Activated T-helper 9 cell treated with anti-CD3 and anti-CD28 coated beads, Interleukin-2, amount 50 U/mL, for 16 hours (primary cell): ENCODE measurements around the gene DSTYK.
A peak's percentile ranks its signal among the peaks of the same experiment; 100 is the strongest.
"Not testable (repeated sequence)": the region's sequence is repeated elsewhere in the genome, so short reads cannot be mapped to it uniquely, and the experiment has no call there.

Experiments
- DNase-seq: peaks from one replicate; pipeline ENCODE4 v3.0.0-alpha.2; 2020; ENCODE audit warnings: low read depth

The DSTYK gene

DNA sequence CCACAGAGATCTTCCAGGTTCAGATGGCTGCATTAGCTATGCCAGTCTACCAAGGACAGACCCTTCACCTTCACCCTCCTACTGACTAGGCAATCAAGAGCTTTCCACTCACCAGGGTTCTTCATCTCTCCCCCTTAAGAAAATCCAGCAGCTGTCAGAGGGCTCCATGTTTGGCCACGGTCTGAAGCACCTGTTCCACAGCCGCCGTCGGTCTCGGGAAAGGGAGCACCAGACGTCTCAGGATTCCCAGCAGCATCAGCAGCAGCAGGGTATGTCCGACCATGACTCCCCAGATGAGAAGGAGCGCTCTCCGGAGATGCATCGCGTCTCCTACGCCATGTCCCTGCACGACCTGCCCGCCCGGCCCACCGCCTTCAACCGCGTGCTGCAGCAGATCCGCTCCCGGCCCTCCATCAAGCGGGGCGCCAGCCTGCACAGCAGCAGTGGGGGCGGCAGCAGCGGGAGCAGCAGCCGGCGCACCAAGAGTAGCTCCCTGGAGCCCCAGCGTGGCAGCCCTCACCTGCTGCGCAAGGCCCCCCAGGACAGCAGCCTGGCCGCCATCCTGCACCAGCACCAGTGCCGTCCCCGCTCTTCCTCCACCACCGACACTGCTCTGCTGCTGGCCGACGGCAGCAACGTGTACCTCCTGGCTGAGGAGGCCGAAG lies 30.0 kb upstream of the DSTYK start:
- no peak for DNase-seq

DNA sequence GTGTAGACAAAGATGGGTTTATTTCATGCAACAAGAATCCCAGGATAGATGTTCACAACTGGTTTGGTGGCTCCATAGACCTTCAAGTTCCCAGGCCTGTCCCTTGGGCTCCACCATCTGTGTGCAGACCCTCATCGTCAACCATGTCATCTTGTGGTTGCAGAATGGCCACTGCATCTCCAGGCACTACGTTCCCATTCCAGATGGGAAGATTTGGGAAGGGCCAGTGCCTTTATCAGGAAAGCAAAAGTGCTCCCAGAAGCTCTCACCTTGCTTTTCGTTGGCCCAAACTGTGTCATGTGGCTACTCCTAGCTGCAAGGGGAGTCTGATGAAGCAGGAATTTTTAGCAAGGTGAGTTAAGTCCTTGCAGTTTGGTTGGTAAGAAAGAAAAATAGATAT lies 29.1 kb upstream of the DSTYK start:
- DNase-seq = no peak

- DNase-seq = no peak
Observed at GRCh38 chr1:205240118-205240517, 28.6 kb upstream of the DSTYK start.

DNA sequence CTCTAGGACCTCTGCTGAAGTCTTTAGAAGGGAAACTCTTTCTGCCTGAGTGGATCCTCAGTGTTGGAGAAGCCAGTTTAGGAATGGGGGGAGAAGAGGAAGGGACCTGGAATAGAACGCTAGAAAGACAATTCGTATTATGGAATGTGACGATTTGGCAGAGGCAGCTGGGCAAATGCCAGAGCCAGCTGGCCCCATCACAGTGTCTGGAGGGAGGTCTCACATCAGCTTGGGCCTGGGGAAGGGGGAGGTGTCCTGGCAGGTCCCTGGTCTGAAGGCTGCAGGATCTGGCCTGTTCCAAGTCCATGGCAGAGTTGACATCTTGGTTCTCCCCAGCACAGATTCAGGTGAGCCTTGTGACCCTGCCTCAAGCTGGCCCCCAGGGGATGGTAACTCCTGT lies 27.6 kb upstream of the DSTYK start:
- DNase-seq = no peak

GRCh38 chr1:205237526-205238484 lies 26.3 kb upstream of the DSTYK start:
- no peak for DNase-seq

DNA sequence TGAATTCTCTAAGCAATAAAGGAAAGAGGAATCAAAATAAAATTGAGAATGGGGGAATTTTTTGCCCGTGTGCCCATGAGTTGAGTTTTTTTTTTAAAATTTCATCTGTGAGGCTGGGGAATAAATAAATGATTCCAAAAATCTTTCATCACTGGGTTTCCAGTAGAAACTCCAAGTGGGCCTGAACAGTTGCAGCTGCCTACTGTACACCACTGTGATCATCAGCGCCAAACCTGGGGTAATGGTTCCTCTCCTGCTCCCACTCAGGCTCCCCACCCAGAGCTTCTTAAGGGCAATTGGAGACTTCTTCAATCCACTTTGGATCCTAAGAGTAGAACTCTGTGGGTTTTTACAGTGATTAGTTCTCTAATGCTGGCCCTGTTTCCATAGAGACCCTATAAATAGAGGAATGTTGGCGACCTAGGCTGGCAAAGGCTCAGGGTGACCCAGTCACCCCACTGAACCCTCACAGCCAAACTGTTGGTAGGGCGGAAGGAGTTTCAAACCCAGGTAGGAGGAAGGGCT lies 25.5 kb upstream of the DSTYK start:
- DNase-seq = no peak

DNA sequence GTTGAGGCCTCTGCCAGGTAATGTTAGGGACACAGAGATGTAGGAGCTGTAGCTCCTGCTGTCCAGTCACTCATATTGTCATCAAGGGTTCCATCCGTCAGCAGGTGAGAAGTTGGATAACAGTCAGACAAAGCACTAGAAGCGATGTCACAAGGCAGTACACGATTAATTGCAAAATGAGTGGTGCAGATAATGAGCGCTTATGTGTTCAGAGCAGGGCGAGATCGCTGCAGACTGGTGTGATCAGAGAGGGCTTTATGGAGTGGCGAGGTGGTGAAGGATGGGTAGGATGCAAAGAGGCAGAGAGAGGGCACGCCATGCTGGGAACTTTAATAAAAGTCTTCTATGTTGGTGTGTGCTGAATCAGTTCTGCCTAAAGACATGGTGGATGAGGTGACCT lies 25.0 kb upstream of the DSTYK start:
- no peak for DNase-seq

GRCh38 chr1:205235951-205236350 lies 24.4 kb upstream of the DSTYK start:
- no peak for DNase-seq

GRCh38 chr1:205233986-205234385 lies 22.5 kb upstream of the DSTYK start:
- not testable (repeated sequence) for DNase-seq

GRCh38 chr1:205232945-205233397 lies 21.5 kb upstream of the DSTYK start:
- DNase-seq = no peak

DNA sequence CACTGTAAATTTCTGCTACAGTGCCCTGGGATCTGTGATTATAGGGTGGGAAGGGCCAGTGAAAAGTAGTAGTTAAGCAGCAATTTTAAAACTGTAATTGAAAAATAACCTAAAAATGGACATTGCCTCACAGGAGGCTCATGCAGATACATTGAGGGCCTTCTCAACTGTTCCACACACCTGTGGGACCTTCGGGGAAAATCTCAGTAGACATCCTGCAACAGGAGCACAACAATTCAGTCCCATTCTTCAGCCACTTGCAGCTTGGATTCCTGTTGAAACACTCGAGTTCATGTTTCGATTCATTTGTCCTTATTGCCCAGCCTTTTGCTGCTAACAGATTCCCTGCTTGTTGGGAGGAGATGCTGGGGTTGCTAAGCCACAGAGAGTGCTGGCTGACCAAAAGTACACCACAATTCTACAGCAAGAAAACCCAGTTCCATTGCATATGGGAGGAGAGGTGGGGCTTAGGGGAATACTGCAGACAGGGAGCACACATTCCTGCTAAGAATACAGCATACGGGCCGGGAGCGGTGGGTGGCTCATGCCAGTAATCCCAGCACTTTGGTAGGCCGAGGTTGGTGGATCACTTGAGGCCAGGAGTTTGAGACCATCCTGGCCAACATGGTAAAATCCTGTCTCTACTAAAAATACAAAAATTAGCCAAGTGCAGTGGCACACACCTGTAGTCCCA lies 20.8 kb upstream of the DSTYK start:
- no peak for DNase-seq

DNA sequence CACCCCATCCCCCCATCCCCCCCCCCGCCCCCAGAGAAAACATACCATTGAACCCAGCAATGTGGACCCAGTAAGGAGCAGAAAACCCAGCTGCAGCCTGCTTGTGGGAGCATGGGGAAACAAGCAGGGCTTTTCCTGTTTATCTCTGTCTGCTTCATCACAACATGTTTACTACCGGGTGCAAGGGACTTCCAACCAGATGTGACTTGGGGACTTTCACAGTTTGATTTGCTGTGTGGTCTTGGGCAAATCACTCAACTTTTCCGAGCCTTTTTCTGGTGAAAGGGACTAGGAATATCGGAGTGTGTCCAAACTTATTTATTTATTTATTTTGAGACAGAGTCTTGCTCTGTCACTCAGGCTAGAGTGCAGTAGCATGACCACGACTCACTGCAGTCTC lies 19.5 kb upstream of the DSTYK start:
- DNase-seq = no peak

DNA sequence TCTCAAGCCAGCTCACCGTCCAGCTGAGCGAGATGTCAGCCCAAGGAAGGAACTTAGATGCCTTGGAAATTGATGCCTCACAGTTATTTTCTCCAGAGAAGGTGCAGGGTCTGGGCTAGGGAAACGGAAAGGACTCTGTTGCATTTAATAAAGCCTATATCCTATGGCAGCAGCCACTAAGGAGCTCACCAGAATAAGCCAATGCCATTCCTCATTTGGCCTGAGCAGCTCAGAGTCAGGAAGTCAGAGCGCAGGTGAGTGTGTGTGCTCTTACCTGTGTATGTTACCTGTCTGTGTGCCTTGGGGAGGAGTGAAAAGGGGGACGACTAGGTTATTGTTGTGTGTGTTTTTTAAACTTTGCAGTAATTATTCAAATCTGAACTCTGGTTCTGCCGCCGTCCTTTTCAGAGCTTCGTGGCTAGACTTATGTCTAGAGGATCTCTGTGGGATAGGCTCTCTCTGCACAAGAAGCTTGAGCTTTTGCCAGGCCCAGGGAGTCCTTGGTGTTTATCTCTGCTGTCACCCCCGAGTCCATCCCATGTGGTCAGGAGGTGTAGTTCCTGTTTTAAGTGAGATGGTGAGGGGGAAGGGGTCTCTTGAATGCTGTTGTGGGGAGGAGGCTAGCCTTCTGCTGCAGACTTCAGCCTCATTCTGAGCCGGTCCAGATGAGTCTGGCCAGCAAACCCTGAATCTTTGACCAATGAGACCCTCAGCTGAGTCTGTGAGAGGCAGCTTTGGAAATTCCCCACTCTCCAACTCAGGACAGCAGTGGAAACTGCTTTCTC lies 18.6 kb upstream of the DSTYK start:
- no peak for DNase-seq

- peak; percentile 43 for DNase-seq
Observed at GRCh38 chr1:205229399-205229871, 17.9 kb upstream of the DSTYK start.

DNA sequence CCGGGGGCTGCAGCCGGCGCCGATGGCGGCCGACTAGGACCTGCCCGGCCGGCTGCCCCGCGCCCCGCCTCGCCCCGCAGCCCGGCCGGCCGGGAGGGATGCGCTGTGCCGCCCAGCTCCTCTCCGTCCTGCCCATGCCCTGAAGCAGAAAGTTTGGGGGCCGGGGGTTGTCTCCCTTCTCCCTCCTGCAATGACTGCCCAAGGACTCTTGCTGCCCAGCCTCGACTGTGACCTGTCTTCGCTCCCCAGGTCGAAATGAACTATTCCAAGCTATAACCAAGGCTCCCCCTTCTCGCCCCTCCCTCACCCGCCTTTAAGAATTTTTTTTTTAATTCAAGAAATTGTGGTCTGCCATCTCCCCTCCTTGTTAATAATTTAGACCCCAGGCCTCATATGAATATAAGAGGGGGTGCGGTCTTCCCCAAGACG lies 16.6 kb upstream of the DSTYK start:
- no peak for DNase-seq

- DNase-seq = peak; percentile 61
Observed at GRCh38 chr1:205227584-205228013, 16.1 kb upstream of the DSTYK start, which contains the start of gene TMCC2. TSS of gene TMCC2 (plus strand) at chr1:205227946. CDS start at chr1:205228565, 619 bp downstream.

DNA sequence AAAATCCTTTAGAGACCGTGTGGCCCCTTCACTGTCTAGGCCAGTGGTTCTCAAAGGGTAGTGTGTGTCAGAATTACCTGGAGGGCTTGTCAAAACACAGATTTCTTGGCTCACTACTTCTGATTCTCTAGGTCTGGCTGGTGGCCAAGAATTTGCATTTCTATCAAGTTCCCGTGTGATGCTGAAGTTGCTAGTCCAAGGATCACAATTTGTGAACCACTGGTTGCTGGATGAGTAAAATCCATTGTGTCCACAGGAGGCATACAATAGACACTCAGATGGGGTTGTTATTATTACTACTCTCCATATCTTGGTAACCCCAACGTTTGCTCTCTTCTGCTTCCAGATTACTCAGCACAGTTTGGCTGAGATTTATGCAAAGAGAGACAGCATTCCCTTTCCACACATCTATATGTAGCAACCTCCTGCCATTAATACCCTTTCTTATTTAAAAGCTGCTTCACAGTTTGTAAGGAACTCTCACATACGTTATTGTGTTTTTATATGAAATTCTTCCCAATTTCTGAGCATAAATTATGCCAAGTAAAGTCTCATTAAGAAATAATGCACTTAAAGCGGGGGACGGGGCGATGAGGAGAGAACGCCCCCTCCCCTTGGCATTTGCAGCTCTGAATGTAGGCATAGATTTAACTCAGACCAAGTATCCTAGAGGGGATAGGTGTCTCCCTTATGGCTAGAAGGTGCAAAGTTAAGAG lies 15.5 kb upstream of the DSTYK start:
- no peak for DNase-seq

- DNase-seq = no peak
Observed at GRCh38 chr1:205225901-205226765, 14.6 kb upstream of the DSTYK start.

DNA sequence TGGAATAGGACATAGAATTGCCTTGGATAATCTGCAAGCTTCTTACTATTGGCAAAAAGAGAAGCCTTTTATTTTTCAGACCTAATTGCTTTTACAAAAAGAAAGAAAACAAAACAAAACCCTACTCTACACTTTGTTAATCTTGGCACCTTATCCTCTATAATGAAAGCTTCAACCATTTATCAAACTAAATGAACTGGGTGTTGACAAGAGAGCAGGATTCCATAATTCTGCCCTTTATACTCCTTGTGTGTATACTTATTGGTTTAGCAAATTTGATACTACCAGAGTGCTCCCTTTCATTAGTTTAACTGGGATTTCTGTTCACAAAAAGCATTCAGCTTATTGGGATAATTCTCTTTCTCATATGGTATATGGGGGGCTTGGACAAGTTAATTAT lies 13.2 kb upstream of the DSTYK start:
- no peak for DNase-seq

DNA sequence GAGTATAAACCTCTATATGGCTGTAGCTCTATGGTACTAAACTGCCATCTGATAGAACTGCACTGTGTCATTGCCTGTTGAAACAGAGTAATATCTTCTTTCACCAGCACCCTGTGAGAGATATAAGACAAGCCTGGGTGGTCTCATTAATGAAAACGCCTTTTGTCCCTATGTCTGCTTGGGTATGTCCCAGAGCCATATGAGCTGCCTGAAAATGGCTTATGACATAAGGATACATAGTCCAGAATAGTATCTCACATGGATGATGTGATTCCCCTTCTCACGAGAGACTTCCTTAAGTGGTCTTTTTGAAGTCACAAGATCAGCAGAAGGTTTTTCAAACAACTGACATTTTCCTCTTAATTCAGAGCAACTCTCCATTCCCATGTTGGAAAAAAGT lies 8.9 kb upstream of the DSTYK start:
- DNase-seq = no peak
